Activated naive CD8-positive, alpha-beta T cell treated with anti-CD3 and anti-CD28 coated beads for 36 hours (primary cell): Measurements from ENCODE around the gene RGS17. TPM values are rescaled to one million over a fixed set of nuclear protein-coding genes. Genes with fewer than 3 reads are reported as not detected.
"Not testable (repeated sequence)": the region's sequence is repeated elsewhere in the genome, so short reads cannot be mapped to it uniquely, and the experiment has no call there.

Experiments used
- DNase-seq: peaks from one replicate; pipeline ENCODE4 v3.0.0; 2021
- H3K27ac Mint-ChIP-seq: one replicate; pipeline ENCODE4 v1.8.0; 2022; ENCODE audit warnings: mild to moderate bottlenecking, moderate library complexity, mixed read lengths
- H3K27me3 Mint-ChIP-seq: one replicate; pipeline ENCODE4 v1.8.0; 2022; ENCODE audit warnings: mild to moderate bottlenecking, mixed read lengths
- H3K36me3 Mint-ChIP-seq: one replicate; pipeline ENCODE4 v1.8.0; 2021; ENCODE audit warnings: mild to moderate bottlenecking, mixed read lengths
- H3K4me1 Mint-ChIP-seq: one replicate; pipeline ENCODE4 v1.8.0; 2021; ENCODE audit warnings: mixed read lengths
- H3K4me3 Mint-ChIP-seq: one replicate; pipeline ENCODE4 v1.8.0; 2022; ENCODE audit warnings: mild to moderate bottlenecking, moderate library complexity, mixed read lengths
- H3K9me3 Mint-ChIP-seq: one replicate; pipeline ENCODE4 v1.8.0; 2022; ENCODE audit warnings: mixed read lengths
- total RNA-seq, 2 experiments: library from RNA; stranded (reverse); gene quantifications; one replicate each; pipeline ENCODE4 v1.2.3, GENCODE V29; 2021

The RGS17 gene
- total RNA-seq, 2 experiments from 2014 or later = not detected

GRCh38 chr6:152981989-152982903, 148.8 kb downstream of the RGS17 start:
- H3K36me3 Mint-ChIP-seq = peaks cover 55% of the 10 kb centered on the region
- H3K27me3 Mint-ChIP-seq = peaks cover 4% of the 10 kb centered on the region
- H3K4me3 Mint-ChIP-seq = peak overlapping the region; percentile 94
- H3K4me1 Mint-ChIP-seq = peaks cover 29% of the 10 kb centered on the region
- peak; percentile 29 for DNase-seq
- H3K27ac Mint-ChIP-seq = peak overlapping the region; percentile 99
- no peaks in the 10 kb centered on the region for H3K9me3 Mint-ChIP-seq

GRCh38 chr6:152981219-152981618, 149.9 kb downstream of the RGS17 start:
- Mint-ChIP-seq H3K27ac (no peak overlapping the region), H3K9me3 (no peaks in the 10 kb centered on the region), H3K4me1 (peaks cover 34% of the 10 kb centered on the region), H3K27me3 (peaks cover 4% of the 10 kb centered on the region), H3K36me3 (peaks cover 56% of the 10 kb centered on the region), H3K4me3 (peak overlapping the region; percentile 88)
- no peak for DNase-seq

- Mint-ChIP-seq H3K9me3 (no peaks in the 10 kb centered on the region), H3K27ac (no peak overlapping the region), H3K4me1 (peaks cover 38% of the 10 kb centered on the region), H3K27me3 (peaks cover 4% of the 10 kb centered on the region), H3K4me3 (peak overlapping the region; percentile 88), H3K36me3 (peaks cover 58% of the 10 kb centered on the region)
- no peak for DNase-seq
These were observed 150.4 kb downstream of the RGS17 start for GRCh38 chr6:152980656-152981055.

GRCh38 chr6:152979116-152979515, 152.0 kb downstream of the RGS17 start:
- peaks cover 36% of the 10 kb centered on the region for H3K4me1 Mint-ChIP-seq
- no peak overlapping the region for H3K4me3 Mint-ChIP-seq

DNA sequence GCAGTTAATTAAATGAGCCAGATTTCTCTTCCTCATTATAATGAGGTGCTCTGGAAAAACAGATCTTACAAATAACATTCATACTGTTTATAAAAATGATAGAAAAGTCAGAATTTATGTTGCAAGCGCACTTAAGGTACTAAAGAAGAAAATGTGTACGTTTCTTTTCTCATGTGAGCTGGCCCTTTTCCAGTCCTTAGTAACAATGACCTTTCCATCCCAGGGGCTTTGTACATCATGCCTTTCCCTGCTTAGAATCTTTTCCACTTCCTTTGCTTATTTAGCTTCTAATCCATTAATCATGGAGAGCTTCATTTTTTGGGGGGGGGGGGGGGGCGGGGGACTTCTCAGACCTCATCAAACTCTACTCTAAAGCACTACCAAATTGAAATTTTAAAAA, 153.0 kb downstream of the RGS17 start:
- peaks cover 4% of the 10 kb centered on the region for H3K9me3 Mint-ChIP-seq
- DNase-seq = no peak
- peaks cover 72% of the 10 kb centered on the region for H3K36me3 Mint-ChIP-seq
- H3K27ac Mint-ChIP-seq = no peak overlapping the region
- H3K27me3 Mint-ChIP-seq = no peaks in the 10 kb centered on the region
- H3K4me1 Mint-ChIP-seq = peaks cover 39% of the 10 kb centered on the region
- H3K4me3 Mint-ChIP-seq = no peak overlapping the region

More at GRCh38 chr6:152979116-152979515, 152.0 kb downstream of the RGS17 start:
- DNase-seq = no peak
- Mint-ChIP-seq H3K36me3 (peaks cover 64% of the 10 kb centered on the region), H3K27me3 (peaks cover 4% of the 10 kb centered on the region), H3K27ac (no peak overlapping the region), H3K9me3 (peaks cover 3% of the 10 kb centered on the region)

GRCh38 chr6:152977556-152977955, 153.5 kb downstream of the RGS17 start:
- no peak overlapping the region for H3K27ac Mint-ChIP-seq
- H3K4me1 Mint-ChIP-seq = peaks cover 39% of the 10 kb centered on the region
- no peak overlapping the region for H3K4me3 Mint-ChIP-seq
- peaks cover 4% of the 10 kb centered on the region for H3K9me3 Mint-ChIP-seq
- no peaks in the 10 kb centered on the region for H3K27me3 Mint-ChIP-seq
- peaks cover 77% of the 10 kb centered on the region for H3K36me3 Mint-ChIP-seq
- DNase-seq = no peak

- Mint-ChIP-seq H3K27me3 (no peaks in the 10 kb centered on the region), H3K36me3 (peaks cover 80% of the 10 kb centered on the region), H3K27ac (no peak overlapping the region), H3K4me3 (no peak overlapping the region), H3K9me3 (peaks cover 4% of the 10 kb centered on the region), H3K4me1 (peaks cover 39% of the 10 kb centered on the region)
- DNase-seq = no peak
These were observed 154.3 kb downstream of the RGS17 start for GRCh38 chr6:152976749-152977148.

- Mint-ChIP-seq H3K4me1 (peaks cover 32% of the 10 kb centered on the region), H3K27ac (no peak overlapping the region), H3K36me3 (peaks cover 78% of the 10 kb centered on the region), H3K4me3 (peak overlapping the region; percentile 14), H3K27me3 (no peaks in the 10 kb centered on the region), H3K9me3 (peaks cover 6% of the 10 kb centered on the region)
- no peak for DNase-seq
These were observed 155.7 kb downstream of the RGS17 start for GRCh38 chr6:152975204-152975915.

- H3K27me3 Mint-ChIP-seq = no peaks in the 10 kb centered on the region
- no peak overlapping the region for H3K4me3 Mint-ChIP-seq
- no peak for DNase-seq
- peaks cover 81% of the 10 kb centered on the region for H3K36me3 Mint-ChIP-seq
- H3K27ac Mint-ChIP-seq = no peak overlapping the region
- H3K4me1 Mint-ChIP-seq = peaks cover 23% of the 10 kb centered on the region
- H3K9me3 Mint-ChIP-seq = peaks cover 12% of the 10 kb centered on the region
These were observed 157.2 kb downstream of the RGS17 start for GRCh38 chr6:152973916-152974315.

- H3K4me3 Mint-ChIP-seq = no peak overlapping the region
- H3K4me1 Mint-ChIP-seq = peaks cover 6% of the 10 kb centered on the region
- peaks cover 31% of the 10 kb centered on the region for H3K9me3 Mint-ChIP-seq
- DNase-seq = no peak
- no peaks in the 10 kb centered on the region for H3K27me3 Mint-ChIP-seq
- peaks cover 54% of the 10 kb centered on the region for H3K36me3 Mint-ChIP-seq
- no peak overlapping the region for H3K27ac Mint-ChIP-seq
These were observed 161.2 kb downstream of the RGS17 start for GRCh38 chr6:152969688-152970418.

DNA sequence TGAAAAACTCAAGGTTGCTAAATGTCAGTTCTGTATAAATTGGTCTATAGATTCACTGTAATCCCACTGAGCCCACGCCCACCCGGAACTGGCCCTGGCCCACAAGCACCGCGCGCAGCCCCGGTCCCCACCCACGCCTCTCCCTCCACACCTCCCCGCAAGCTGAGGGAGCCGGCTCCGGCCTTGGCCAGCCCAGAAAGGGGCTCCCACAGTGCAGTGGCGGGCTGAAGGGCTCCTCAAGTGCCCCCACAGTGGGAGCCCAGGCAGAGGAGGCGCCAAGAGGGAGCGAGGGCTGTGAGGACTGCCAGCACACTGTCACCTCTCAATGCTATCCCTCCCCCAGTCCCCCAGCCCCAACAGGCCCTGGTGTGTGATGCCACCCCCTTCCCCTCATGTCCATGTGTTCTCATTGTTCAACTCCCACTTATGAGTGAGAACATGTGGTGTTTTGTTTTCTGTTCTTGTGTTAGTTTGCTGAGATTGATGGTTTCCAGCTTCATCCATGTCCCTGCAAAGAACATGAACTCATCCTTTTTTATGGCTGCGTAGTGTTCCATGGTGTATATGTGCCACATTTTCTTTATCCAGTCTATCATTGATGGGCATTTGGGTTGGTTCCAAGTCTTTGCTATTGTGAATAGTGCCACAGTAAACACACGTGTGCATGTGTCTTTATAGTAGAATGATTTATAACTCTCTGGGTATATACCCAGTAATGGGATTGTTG, 164.8 kb downstream of the RGS17 start:
- H3K4me1 Mint-ChIP-seq, H3K27me3 Mint-ChIP-seq, H3K27ac Mint-ChIP-seq, DNase-seq, H3K4me3 Mint-ChIP-seq: not testable (repeated sequence)
- H3K9me3 Mint-ChIP-seq = peaks cover 29% of the 10 kb centered on the region
- H3K36me3 Mint-ChIP-seq = peaks cover 22% of the 10 kb centered on the region

DNA sequence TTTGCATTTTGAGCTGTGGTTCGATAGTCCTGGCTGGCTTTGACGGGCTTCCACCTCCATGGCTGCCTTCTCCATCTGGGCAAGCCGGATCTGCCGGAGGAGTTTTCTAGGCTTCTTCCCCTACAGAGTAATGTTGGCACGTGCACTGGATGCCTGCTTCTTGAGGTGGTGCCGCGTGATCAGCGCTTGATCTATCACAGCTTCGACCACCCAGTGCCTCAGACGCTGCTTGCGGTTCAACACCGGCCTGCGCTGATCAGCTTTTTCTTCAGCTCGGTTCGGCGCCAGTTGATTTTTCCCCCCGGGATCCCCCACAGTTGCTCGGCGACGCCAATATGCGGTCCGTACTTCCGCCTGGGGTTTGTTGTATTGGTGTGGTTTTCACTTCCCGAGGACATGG, 171.7 kb downstream of the RGS17 start:
- H3K9me3 Mint-ChIP-seq = peaks cover 2% of the 10 kb centered on the region
- H3K36me3 Mint-ChIP-seq = no peaks in the 10 kb centered on the region
- DNase-seq = no peak
- H3K27me3 Mint-ChIP-seq = peaks cover 12% of the 10 kb centered on the region
- H3K27ac Mint-ChIP-seq = no peak overlapping the region
- no peaks in the 10 kb centered on the region for H3K4me1 Mint-ChIP-seq
- H3K4me3 Mint-ChIP-seq = no peak overlapping the region

DNA sequence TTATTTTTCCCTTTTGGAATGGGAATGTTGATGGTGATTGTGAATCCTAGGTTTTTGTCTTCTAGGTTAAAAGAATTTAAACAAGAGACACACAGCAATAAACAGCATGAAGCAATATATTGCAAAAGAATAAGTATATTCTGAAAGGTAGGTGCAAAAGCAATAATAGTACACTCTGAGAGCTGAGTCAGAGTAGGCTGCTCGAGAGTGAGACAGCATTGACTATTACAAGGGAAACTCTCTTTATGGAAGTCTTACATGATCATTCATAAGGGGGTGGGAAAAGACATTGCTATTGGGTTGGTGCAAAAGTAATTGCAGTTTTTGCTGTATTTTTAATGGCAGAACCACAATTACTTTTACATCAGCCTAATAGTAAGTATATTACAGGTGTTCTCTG, 173.3 kb downstream of the RGS17 start:
- Mint-ChIP-seq H3K9me3 (peaks cover 2% of the 10 kb centered on the region), H3K27me3 (peaks cover 17% of the 10 kb centered on the region), H3K4me1 (no peaks in the 10 kb centered on the region), H3K4me3 (no peak overlapping the region), H3K36me3 (no peaks in the 10 kb centered on the region), H3K27ac (no peak overlapping the region)
- no peak for DNase-seq
